Small intestine (tissue), 7 donors: ENCODE data around the gene ANGPTL8. TPM values are rescaled to one million over a fixed set of nuclear protein-coding genes. Genes with fewer than 3 reads are reported as not detected.

Experiments
- DNase-seq, 2 donors: peaks; one replicate each; pipeline versions ENCODE4 v3.0.0 to v3.0.0-alpha.2; 2013
- FAIRE-seq: peaks from 2 replicates; lab custom pipeline; 2012; peaks lifted over from hg19 to GRCh38; lab: Jason Lieb, UNC
- H3K27ac ChIP-seq, 3 donors: one replicate each; pipeline ENCODE4 v1.5.1; 2013; ENCODE audit warnings: low read length in 2 of 3, mild to moderate bottlenecking in 2 of 3, control low read depth in 1 of 3, inconsistent platforms in 1 of 3, low read depth in 1 of 3, moderate library complexity in 1 of 3
- H3K27me3 ChIP-seq, 3 donors: one replicate each; pipeline ENCODE4 v1.6.1; 2013; ENCODE audit warnings: low read length in 3 of 3, inconsistent platforms in 1 of 3; ENCODE audit not compliant: control insufficient read depth in 3 of 3, insufficient read depth in 3 of 3
- H3K36me3 ChIP-seq, 3 donors: one replicate each; pipeline ENCODE4 v1.6.1; 2013; ENCODE audit warnings: low read length in 3 of 3, inconsistent platforms in 1 of 3, low read depth in 1 of 3, mild to moderate bottlenecking in 1 of 3, moderate library complexity in 1 of 3; ENCODE audit not compliant: control insufficient read depth in 3 of 3, insufficient read depth in 2 of 3
- H3K4me1 ChIP-seq, 3 donors: one replicate each; pipeline ENCODE4 v1.6.1; 2013; ENCODE audit warnings: low read length in 2 of 3, inconsistent platforms in 1 of 3, low read depth in 1 of 3, mild to moderate bottlenecking in 1 of 3, moderate library complexity in 1 of 3; ENCODE audit not compliant: control insufficient read depth in 3 of 3, insufficient read depth in 2 of 3
- H3K4me3 ChIP-seq, 3 donors: one replicate each; pipeline ENCODE4 v1.5.1; 2013; ENCODE audit warnings: low read length in 3 of 3, control low read depth in 1 of 3, inconsistent platforms in 1 of 3, low read depth in 1 of 3, mild to moderate bottlenecking in 1 of 3, moderate library complexity in 1 of 3
- H3K9me3 ChIP-seq, 2 donors: one replicate each; pipeline ENCODE4 v1.6.1; 2013; ENCODE audit warnings: low read depth in 1 of 2, low read length in 1 of 2; ENCODE audit not compliant: control insufficient read depth in 2 of 2, insufficient read depth in 1 of 2
- WGBS, 3 donors: extraction: QIAGEN DNeasy Blood & Tissue Kit; methylation state at CpG; one replicate each; pipeline ENCODE4 v1.1.7; 2013; 5-methylcytosine and 5-hydroxymethylcytosine counted together
- polyA plus RNA-seq, 4 donors: library from polyadenylated mRNA; stranded (reverse) in 3 of 4; unstranded in 1 of 4; fragments of 200-250 nt in 3 of 4; fragments of 120-200 nt in 1 of 4; gene quantifications; one replicate each; pipeline versions ENCODE4 v1.2.1 to v1.2.3, GENCODE V29; 2013
- donor health status: healthy with polysubstance abuse.
- donor health status: control.
- donor health status: control.
- donor health status: Bipolar disorder and iron deficiency.
- donor health status: healthy.

The ANGPTL8 gene
- polyA plus RNA-seq, 4 donors: 0.16 to 13.0 TPM; not detected in 2

DNA sequence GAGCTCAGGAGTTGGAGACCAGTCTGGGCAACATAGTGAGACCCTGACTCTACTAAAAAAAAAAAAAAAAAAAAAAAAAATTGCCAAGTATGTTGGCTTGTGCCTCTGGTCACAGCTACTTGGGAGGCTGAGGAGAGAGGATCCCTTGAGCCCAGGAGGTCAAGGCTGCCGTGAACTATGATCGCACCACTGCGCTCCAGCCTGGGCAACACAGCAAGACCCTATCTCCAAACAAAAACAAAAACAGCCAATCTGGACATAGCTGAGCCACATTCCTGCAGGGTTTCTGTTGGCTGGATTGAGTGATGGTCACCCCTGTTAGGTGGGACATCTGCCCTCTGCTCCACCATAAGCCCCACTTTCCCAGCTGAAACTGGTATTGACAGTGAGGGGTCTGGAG lies 13.6 kb upstream of the ANGPTL8 start:
- Histone ChIP-seq H3K9me3 (peaks cover 0 to 21% of the 10 kb centered on the region in 2 donors), H3K27ac (no peak overlapping the region), H3K4me3 (no peak overlapping the region), H3K4me1 (no peaks in the 10 kb centered on the region), H3K36me3 (peaks cover 0 to 77% (median 21%) of the 10 kb centered on the region in 3 donors), H3K27me3 (no peaks in the 10 kb centered on the region)
- no peak for DNase-seq
- FAIRE-seq: no peak
- WGBS, 3 donors: 98 to 100% (median 98%) methylated on average over 3 of the region's 3 CpGs

DNA sequence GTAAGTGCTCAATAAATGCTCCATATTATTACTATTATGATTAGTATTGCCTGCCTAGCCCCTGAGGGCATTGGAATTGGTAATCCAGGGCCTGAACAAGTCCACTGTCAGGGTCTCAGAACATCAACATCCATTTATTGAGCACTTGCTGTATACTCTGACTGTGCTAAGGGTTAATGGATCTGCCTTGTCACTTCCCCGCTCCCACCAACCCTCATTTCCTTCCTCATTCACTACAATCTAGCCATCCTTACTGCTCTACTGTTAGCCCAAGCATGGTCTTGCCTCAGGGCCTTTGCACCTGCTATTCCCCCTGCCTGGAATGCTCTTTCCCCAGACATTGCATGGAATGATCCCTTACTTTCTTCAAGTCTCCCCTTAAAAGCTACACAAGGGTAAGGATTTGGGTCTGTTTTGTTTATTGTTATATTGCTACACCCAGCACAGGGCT lies 12.7 kb upstream of the ANGPTL8 start:
- WGBS, 3 donors: 83 to 94% (median 88%) methylated on average over 1 of the region's 1 CpG
- Histone ChIP-seq H3K9me3 (peaks cover 0 to 18% of the 10 kb centered on the region in 2 donors), H3K4me3 (no peak overlapping the region), H3K27me3 (no peaks in the 10 kb centered on the region), H3K27ac (no peak overlapping the region), H3K4me1 (no peaks in the 10 kb centered on the region), H3K36me3 (peaks cover 0 to 82% (median 17%) of the 10 kb centered on the region in 3 donors)
- DNase-seq (no peak), FAIRE-seq (no peak)

DNA sequence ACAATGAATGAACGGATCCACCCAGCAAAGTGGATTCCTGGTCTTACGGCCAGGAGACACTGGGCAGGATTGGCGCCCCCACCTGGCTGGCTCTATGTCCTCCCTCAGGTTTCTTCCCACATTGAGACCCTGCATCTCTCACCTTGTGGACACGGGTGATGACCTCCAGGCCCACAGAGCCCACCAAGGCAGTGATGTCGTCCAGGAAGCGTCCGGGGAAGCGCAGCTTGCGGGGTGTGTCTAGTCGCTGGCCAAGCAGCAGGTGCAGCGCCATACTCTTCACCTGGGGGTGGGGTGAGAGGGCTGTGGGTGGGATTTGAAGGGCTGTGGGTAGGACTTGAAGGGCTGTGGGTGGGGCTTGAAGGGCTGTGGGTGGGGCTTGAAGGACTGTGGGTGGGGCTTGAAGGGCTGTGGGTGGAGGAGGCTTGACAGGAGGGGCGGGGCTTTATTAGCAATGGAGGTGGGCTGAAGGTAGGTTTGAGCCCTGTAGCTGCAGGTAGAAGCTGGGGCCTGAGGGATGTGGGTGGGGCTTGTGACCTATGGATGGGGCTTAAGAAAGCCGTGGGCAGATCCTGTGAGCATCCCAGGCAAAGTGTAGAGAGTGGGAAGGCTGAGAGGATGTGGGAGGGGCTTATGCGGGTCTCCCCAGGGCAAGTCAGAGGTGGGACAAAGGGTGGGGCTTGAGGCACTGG lies 12.1 kb upstream of the ANGPTL8 start:
- Histone ChIP-seq H3K27me3 (no peaks in the 10 kb centered on the region), H3K27ac (no peak overlapping the region), H3K9me3 (peaks cover 0 to 12% of the 10 kb centered on the region in 2 donors), H3K4me1 (no peaks in the 10 kb centered on the region), H3K36me3 (peaks cover 5 to 81% (median 12%) of the 10 kb centered on the region in 3 donors), H3K4me3 (no peak overlapping the region)
- FAIRE-seq: no peak
- 89 to 94% (median 91%) methylated on average over 14 of the region's 14 CpGs for WGBS, 3 donors
- no peak for DNase-seq

- H3K36me3 ChIP-seq: peaks cover 6 to 85% (median 6%) of the 10 kb centered on the region in 3 donors
- no peak for FAIRE-seq
Observed at GRCh38 chr19:11230621-11231386, 8.6 kb upstream of the ANGPTL8 start.

DNA sequence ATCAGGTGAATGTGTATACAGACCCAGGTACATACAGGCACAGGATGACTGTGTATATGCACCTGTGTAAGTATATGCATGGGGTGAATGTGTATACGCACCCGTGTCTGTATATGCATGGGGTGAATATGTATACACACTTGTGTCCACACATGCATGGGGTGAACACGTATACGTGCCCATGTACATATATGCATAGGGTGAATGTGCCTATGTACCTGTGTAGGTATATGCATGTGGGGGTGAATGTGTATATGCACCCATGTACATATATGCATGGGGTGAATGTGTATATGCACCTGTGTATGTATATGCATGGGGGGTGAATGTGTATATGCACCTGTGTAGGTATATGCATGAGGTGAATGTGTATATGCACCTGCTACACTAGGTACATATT lies 6.9 kb upstream of the ANGPTL8 start:
- Histone ChIP-seq H3K36me3 (peaks cover 4 to 86% (median 6%) of the 10 kb centered on the region in 3 donors), H3K4me1 (no peaks in the 10 kb centered on the region), H3K27ac (no peak overlapping the region), H3K4me3 (no peak overlapping the region), H3K9me3 (no peaks in the 10 kb centered on the region), H3K27me3 (no peaks in the 10 kb centered on the region)
- WGBS, 3 donors: 87 to 97% (median 92%) methylated on average over 4 of the region's 4 CpGs
- DNase-seq (no peak), FAIRE-seq (no peak)

More at GRCh38 chr19:11230621-11231386, 8.6 kb upstream of the ANGPTL8 start:
- Histone ChIP-seq H3K9me3 (peaks cover 0 to 3% of the 10 kb centered on the region in 2 donors), H3K27ac (no peak overlapping the region), H3K27me3 (no peaks in the 10 kb centered on the region), H3K4me3 (no peak overlapping the region), H3K4me1 (no peaks in the 10 kb centered on the region)
- no peak for DNase-seq
- WGBS, 3 donors: 88 to 95% (median 94%) methylated on average over 5 to 7 of the region's 7 CpGs

DNA sequence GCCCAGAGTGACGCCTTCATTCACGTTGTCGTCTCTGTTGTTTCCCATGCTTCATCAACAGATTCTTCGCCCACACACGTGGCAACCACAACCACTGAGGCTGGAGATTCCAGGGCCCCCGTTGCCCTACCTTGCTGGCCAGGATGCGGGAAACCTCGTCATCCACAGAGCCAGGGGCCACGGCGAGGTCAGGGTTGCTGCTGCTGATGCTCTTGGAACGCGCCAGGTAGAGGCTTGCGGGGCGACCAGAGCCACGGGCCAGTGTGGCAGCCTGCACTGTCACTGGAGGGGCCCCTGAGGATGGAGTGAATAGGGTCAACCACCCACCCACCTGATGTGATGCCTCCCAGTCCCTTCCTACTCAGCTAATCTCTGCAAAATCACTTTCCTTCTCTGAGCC lies 6.3 kb upstream of the ANGPTL8 start:
- 79 to 91% (median 89%) methylated on average over 12 to 15 of the region's 15 CpGs for WGBS, 3 donors
- no peak for FAIRE-seq
- Histone ChIP-seq H3K9me3 (no peaks in the 10 kb centered on the region), H3K4me3 (no peak overlapping the region), H3K27me3 (no peaks in the 10 kb centered on the region), H3K27ac (no peak overlapping the region), H3K36me3 (peaks cover 6 to 87% (median 6%) of the 10 kb centered on the region in 3 donors), H3K4me1 (no peaks in the 10 kb centered on the region)
- DNase-seq: no peak

- peaks cover 4 to 93% (median 6%) of the 10 kb centered on the region in 3 donors for H3K36me3 ChIP-seq
- no peak for FAIRE-seq
- H3K4me3 ChIP-seq: no peak overlapping the region
- WGBS, 3 donors: 82 to 91% (median 85%) methylated on average over 5 of the region's 5 CpGs
- H3K4me1 ChIP-seq: no peaks in the 10 kb centered on the region
- H3K27ac ChIP-seq: no peak overlapping the region
- DNase-seq: no peak
- H3K27me3 ChIP-seq: no peaks in the 10 kb centered on the region
- H3K9me3 ChIP-seq: peaks cover 0 to 6% of the 10 kb centered on the region in 2 donors
Observed at GRCh38 chr19:11234486-11235075, 4.8 kb upstream of the ANGPTL8 start.
